Stromal cell of bone marrow (primary cell): ENCODE measurements around the gene ELL3.
"Not testable (repeated sequence)": the region's sequence is repeated elsewhere in the genome, so short reads cannot be mapped to it uniquely, and the experiment has no call there.

Source experiments
- DNase-seq: peaks from one replicate; pipeline ENCODE4 v3.0.0-alpha.2; 2012; ENCODE audit warnings: low read depth

ELL3 gene

GRCh38 chr15:43791993-43792760 is 15.4 kb upstream of the ELL3 start, which contains the start of gene SERF2:
Gene SERF2, plus strand, starts transcription at chr15:43792320. Its CDS starts 57 bp downstream, at chr15:43792377.
- DNase-seq, result peak; percentile 99

GRCh38 chr15:43789409-43789808 is 12.6 kb upstream of the ELL3 start:
- DNase-seq, result no peak

GRCh38 chr15:43779016-43779415 is 2.2 kb upstream of the ELL3 start:
- no peak for DNase-seq

DNA sequence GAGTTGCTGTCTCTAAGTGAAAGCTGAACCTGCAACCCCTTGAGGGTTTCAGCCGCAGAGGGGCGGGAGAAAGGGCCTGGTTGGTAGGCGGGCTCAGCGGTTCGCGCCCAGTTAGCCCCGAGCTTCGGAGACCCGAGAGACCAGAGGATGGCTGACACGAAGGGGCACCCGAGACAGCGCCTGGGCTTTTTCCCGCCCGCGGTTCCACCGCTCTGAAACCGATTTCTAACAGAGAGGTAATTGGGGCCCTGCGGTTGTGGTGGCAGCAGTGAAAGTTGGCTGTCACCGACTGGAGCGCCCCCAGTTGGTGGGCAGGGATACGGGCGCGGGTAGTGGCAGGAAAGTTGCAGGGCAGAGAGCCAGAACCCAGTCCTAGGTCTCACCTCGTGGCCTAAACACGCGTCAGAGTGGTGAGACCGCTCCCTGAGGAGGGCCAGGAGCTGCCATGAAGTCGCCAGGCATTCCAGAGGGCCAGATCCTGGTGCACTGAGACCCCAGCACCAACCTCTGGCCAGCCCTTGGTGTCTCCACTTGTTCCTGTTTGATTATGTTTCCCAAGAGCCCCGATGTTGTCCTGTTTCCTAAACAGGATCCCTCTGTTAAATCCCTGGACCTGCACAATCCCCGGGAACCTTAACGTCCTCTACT is 625 bp upstream of the ELL3 start:
- peak; percentile 49 for DNase-seq

GRCh38 chr15:43776101-43776717 is 557 bp downstream of the ELL3 start:
- DNase-seq, result no peak

DNA sequence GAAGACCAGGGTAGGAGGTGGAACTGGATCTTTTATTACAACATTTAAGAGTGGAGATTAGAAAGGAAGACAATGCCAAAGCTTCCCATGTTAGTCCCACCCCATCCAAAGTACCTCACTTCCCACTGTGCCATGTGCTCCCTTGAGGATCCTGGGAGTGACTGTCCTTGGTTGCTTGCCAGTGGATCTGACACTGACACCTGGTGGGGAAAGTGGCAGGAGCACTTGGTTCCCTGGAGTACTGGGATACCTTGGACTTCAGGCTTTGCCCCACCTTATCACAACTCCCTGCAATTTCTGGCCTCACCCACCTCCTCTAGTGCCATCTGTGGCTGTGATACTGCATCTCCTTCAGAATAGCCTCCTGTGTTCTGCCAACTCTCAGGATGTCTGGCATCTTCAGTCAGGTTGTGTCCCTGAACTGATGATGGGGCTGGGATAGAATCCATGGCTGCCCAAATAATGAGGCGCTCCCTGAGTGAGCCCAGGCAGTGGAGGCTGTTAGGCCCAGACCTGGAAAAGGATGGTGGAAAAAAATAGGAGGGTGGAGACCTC is 1.3 kb downstream of the ELL3 start:
- no peak for DNase-seq

DNA sequence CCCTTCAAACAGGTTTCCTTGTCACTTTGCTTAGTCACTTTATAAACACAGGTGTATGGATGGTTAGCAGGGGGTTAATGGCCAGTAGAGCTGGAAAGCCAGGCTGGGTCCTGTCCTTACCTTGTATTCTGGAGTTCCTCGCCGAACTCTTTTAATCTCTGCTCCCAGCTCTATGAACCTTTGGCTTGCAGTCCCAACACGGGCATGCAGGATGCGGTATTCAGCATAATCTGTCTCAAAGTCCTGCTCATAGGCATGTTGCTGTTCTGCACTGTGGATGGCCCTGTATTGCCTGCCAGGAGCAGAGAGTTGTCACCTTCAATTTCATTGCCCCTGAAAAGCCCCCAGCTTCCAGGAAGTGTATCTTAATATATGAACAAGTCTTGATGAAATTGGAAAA is 2.7 kb downstream of the ELL3 start:
- DNase-seq, result no peak

DNA sequence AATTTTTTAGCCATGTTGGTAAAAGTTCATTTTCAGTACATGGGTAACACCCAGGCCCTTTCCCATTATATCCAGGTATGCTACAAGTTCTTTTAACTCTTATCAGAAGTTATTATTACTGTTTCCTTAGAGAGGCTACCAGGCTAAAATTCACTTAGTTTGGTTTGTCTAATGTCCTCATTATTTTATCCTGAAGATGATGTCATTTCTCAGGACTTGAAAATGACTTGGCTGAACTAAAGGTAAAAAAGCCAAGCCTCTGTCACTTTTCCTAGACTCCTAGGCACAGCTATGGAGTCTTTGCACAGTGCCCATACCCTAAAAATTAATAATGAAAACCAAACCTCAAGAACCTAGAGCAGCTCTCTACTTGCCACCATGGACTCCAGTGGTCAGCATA is 4.1 kb downstream of the ELL3 start:
- DNase-seq, result no peak

GRCh38 chr15:43771816-43772215 is 5.0 kb downstream of the ELL3 start:
- DNase-seq, result no peak

GRCh38 chr15:43769584-43770228 is 7.1 kb downstream of the ELL3 start:
- no peak for DNase-seq

GRCh38 chr15:43763819-43764446 is 12.8 kb downstream of the ELL3 start:
- DNase-seq, result no peak

- DNase-seq, result no peak
These were observed 13.9 kb downstream of the ELL3 start for GRCh38 chr15:43762824-43763223.

DNA sequence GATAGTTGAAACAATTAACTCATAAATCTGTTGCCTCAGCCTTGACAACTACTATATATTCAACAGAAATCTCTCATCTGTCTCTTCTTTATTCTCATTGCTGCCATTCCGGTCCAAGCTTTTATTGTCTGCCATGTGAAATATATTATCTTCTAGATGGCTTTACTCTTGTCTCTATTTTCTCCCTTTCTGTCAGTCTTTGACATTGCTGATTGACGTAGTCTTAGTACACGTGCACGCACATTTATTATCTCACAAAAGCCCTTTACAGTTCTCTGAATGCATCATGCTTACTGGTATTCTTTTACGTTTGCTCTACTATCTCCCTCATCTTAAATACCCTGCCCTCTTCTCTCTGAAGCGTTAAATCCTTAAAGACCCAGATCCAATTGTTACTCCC is 24.9 kb downstream of the ELL3 start:
- DNase-seq, result no peak

DNA sequence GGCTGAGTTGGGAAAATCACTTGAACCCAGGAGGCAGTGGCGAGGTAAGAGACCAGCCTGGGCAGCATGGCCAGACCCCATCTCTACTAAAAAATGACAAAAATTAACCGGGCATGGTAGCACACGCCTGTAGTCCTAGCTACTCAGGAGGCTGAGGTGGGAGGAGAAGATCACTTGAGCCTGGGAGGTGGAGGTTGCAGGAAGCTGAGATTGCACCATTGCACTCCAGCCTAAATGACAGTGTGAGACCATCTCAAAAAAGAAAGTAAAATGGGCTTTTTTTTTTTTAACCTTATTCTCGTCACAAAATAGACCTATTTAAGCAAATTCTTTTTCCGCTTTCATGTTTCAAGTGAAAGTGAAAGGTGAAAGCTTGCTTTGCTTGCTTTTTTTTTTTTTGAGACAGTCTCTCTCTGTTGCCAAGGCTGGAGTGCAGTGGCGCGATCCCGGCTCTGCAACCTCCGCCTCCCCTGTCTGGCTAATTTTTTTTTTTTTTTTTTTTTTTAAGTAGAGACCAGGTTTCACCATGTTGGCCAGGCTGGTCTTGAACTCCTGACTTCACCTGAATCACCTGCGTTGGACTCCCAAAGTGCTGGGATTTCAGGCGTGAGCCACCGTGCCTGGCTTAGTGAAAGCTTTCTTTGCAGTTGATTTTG is 26.9 kb downstream of the ELL3 start:
- DNase-seq, result no peak

DNA sequence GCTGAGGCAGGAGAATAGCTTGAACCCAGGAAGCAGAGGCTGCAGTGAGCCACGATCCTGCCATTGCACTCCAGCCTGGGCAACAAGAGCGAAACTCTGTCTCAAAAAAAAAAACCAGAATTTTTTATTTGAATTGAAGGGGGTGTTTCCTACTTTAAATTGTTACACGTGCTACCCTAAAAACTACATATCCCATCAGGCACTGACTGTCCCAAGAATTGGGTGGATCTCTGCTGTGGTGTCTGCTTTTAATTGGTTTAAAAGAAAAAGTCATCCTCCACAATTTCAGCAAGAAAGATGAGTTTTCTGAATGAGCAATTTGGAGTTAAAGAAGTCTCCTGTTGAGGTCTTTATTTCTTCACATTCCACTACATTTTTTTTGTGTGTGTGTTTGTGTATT is 28.4 kb downstream of the ELL3 start:
- no peak for DNase-seq

DNA sequence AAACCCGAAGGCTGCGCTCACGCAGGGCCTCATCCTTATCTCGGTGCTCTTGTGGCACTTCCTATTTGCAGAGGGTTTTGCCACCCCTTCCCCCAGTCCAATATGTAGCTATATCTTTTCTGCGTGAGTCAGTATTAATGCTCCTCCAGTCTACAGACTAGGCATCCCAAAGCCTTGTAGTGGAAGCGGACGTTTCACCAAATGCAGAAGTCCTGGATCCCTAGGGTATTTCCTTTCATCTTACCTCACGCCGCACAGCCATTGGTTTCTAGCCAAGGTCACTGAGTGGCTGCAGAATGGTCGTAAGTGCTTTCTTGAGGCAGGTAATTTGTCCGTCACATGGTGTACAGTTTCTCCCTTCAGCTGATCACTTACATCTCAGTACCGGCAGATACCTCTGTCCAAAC is 29.9 kb downstream of the ELL3 start:
- not testable (repeated sequence) for DNase-seq

GRCh38 chr15:43746245-43746902 is 30.4 kb downstream of the ELL3 start, which contains the start of gene PDIA3:
Gene PDIA3, plus strand, starts transcription at chr15:43746438. Its CDS starts 102 bp downstream, at chr15:43746540.
- DNase-seq, result peak; percentile 79

- DNase-seq, result no peak
These were observed 41.4 kb downstream of the ELL3 start for GRCh38 chr15:43735416-43735815.

DNA sequence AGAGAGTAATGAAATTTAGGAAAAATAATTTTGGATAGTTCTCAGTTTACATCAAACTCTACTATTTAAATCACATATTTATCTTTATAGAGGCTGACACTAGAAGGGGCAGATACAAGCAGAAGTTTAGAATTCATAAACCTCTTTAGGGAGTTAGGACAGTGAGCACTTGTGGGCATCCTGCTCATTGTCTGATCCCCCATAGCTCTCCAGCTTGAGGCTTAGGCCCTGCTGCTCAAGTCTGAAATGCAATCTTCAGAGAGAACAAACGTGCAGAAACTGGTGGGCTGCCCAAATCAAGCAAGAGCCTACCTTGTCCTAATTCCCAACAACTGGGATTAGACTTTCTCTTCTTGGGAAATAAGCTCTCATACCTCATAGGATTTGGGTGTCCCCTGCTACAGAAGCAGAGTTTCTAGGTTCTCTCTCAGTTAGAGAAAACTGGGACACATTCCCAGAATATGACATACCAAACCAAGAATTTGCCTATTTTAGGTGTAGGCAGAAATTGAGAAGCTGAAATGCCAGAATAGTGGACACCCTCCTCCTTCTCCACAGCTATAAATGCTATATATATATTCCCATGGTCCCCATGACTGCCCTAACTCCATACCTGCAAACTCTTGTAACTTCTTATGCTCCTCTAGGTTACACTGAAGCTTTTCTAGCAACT is 48.6 kb downstream of the ELL3 start:
- DNase-seq, result not testable (repeated sequence)

GRCh38 chr15:43726306-43726705 is 50.5 kb downstream of the ELL3 start:
- not testable (repeated sequence) for DNase-seq
